ENCODE measurements around the gene SLC51A.

DNA sequence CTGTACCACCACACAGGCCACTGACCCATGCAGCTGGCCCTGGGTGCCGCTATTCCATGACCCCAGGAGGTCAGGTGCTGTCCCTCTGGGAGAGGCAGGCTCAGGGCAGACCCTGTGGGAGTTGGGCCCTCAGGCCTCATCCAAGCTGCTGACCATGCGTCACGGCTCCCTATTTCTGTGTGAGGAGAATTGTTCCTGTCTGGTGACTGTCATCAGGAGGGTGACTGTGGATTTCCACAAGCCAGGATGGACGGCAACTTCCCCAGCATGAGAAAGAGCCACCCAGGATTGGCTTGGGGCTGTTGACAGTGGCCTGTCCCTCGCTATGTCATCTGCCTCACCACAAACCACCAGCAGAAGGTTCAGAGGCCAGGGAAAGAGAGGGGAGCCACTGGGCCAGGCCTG lies 46.5 kb upstream of the SLC51A start:
- TF ChIP-seq EZH2 (IDR thresholded peaks at IDR 0.05; ENCODE audit: insufficient read depth, poor library complexity, severe bottlenecking) (no peak), EZH2phosphoT487 (IDR thresholded peaks at IDR 0.05; ENCODE audit: insufficient read depth, low read depth) (no peak)

Data from GM23248 (cell line).